ENCODE data around the gene RNF11.

DNA sequence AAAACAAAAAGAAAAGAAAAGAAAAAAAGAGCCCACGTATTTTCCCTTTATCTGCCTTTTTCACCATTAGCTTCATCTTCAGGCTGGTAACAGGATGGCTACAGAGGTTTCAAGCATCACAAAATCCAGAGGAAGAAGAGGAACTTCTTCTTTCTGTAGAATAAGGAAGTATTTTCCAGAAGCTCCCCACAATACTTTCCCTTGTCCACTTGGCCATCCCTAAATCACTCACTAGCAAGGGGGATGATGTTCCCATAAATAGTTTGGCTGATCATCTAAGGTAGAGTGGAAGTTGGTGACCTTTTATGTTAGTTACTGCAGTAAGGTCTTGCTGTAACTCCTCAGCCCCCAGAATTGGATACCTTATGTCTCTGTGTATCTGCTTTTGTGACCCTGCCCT, 45.1 kb upstream of the RNF11 start:
- TF ChIP-seq, protein P1, sequence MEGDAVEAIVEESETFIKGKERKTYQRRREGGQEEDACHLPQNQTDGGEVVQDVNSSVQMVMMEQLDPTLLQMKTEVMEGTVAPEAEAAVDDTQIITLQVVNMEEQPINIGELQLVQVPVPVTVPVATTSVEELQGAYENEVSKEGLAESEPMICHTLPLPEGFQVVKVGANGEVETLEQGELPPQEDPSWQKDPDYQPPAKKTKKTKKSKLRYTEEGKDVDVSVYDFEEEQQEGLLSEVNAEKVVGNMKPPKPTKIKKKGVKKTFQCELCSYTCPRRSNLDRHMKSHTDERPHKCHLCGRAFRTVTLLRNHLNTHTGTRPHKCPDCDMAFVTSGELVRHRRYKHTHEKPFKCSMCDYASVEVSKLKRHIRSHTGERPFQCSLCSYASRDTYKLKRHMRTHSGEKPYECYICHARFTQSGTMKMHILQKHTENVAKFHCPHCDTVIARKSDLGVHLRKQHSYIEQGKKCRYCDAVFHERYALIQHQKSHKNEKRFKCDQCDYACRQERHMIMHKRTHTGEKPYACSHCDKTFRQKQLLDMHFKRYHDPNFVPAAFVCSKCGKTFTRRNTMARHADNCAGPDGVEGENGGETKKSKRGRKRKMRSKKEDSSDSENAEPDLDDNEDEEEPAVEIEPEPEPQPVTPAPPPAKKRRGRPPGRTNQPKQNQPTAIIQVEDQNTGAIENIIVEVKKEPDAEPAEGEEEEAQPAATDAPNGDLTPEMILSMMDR (IDR thresholded peaks at IDR 0.05 in 4 of 5, conservative IDR thresholded peaks at IDR 0.05 in 1 of 5), result no peak
- TF ChIP-seq POLR2A (IDR thresholded peaks at IDR 0.05), result no peak

All from gastrocnemius medialis (tissue), 4 donors.